ENCODE data around the gene RMND5B.

The RMND5B gene

GRCh38 chr5:178136990-178137389 is 6.2 kb downstream of the RMND5B start:
- DNase-seq: no peak

GRCh38 chr5:178137991-178138390 is 7.2 kb downstream of the RMND5B start:
- no peak for DNase-seq

- DNase-seq: no peak
These were observed 10.7 kb downstream of the RMND5B start for GRCh38 chr5:178141550-178141949.

- DNase-seq: no peak
These were observed 11.8 kb downstream of the RMND5B start for GRCh38 chr5:178142642-178143041.

- no peak for DNase-seq
These were observed 12.4 kb downstream of the RMND5B start for GRCh38 chr5:178143246-178143645.

GRCh38 chr5:178143901-178144300 is 13.1 kb downstream of the RMND5B start:
- DNase-seq: no peak

- DNase-seq: peak; percentile 21 to 73
These were observed 15.4 kb downstream of the RMND5B start for GRCh38 chr5:178145965-178146820.

- no peak for DNase-seq
These were observed 16.6 kb downstream of the RMND5B start for GRCh38 chr5:178147406-178147805.

- no peak for DNase-seq
These were observed 18.6 kb downstream of the RMND5B start for GRCh38 chr5:178149199-178149932.

GRCh38 chr5:178150977-178151734 is 20.3 kb downstream of the RMND5B start:
- no peak for DNase-seq

- DNase-seq: no peak
These were observed 22.0 kb downstream of the RMND5B start for GRCh38 chr5:178152491-178153444.

- peak; percentile 86 to 96 for DNase-seq
These were observed 22.9 kb downstream of the RMND5B start, which contains the start of gene NHP2 for GRCh38 chr5:178153530-178154340. NHP2 (minus strand) TSS chr5:178153885; CDS start chr5:178153817, 68 bp downstream.

- DNase-seq: no peak
These were observed 24.3 kb downstream of the RMND5B start for GRCh38 chr5:178155065-178155464.

GRCh38 chr5:178160176-178160575 is 29.4 kb downstream of the RMND5B start:
- no peak for DNase-seq

- DNase-seq: no peak
These were observed 31.7 kb downstream of the RMND5B start for GRCh38 chr5:178162481-178162880.

GRCh38 chr5:178163772-178164735 is 33.2 kb downstream of the RMND5B start:
- peak; percentile 56 to 87 for DNase-seq

GRCh38 chr5:178165581-178165980 is 34.8 kb downstream of the RMND5B start:
- DNase-seq: no peak

- no peak for DNase-seq
These were observed 39.6 kb downstream of the RMND5B start for GRCh38 chr5:178170455-178170854.

- DNase-seq: no peak
These were observed 43.6 kb downstream of the RMND5B start for GRCh38 chr5:178174456-178174855.

- DNase-seq: no peak
These were observed 46.0 kb downstream of the RMND5B start for GRCh38 chr5:178176791-178177190.

Data from NCI-H526 (cell line).